Right lobe of liver (tissue), 6 donors: ENCODE measurements around the gene FRK. TPM values are rescaled to one million over a fixed set of nuclear protein-coding genes. Genes with fewer than 3 reads are reported as not detected.

Experiments
- ATAC-seq, 4 donors: fragments of 200-7000 bp; cut with Tn5 transposase; one replicate each; pipeline ENCODE4 v1.9.1; 2020; ENCODE audit warnings: mild to moderate bottlenecking in 4 of 4, moderate library complexity in 4 of 4
- DNase-seq, 3 donors: peaks; one replicate each; pipeline ENCODE4 v3.0.0-alpha.2; 2020
- H3K27ac ChIP-seq, 3 donors: fragments of 200-600 bp; one replicate each; pipeline ENCODE4 v1.8.0; 2022
- H3K27me3 ChIP-seq, 2 donors: fragments of 200-600 bp; one replicate each; pipeline ENCODE4 v1.8.0; 2022
- H3K36me3 ChIP-seq, 4 donors: fragments of 200-600 bp; sonication (generic) in 1 of 4; one replicate each; pipeline versions ENCODE4 v1.5.1 to v1.8.0; 2017 to 2022; ENCODE audit warnings: control low read depth in 1 of 4
- H3K4me1 ChIP-seq, 4 donors: fragments of 200-600 bp; sonication (generic) in 1 of 4; one replicate each; pipeline versions ENCODE4 v1.5.1 to v1.8.0; 2017 to 2022; ENCODE audit warnings: control low read depth in 1 of 4
- H3K4me3 ChIP-seq, 3 donors: fragments of 200-600 bp; one replicate each; pipeline ENCODE4 v1.8.0; 2022
- H3K9me3 ChIP-seq, 4 donors: fragments of 200-600 bp; sonication (generic) in 1 of 4; one replicate each; pipeline versions ENCODE4 v1.5.1 to v1.8.0; 2017 to 2022; ENCODE audit warnings: control low read depth in 1 of 4
- CTCF ChIP-seq, 4 donors: fragments of 200-600 bp in 3 of 4; fragments of 450-650 bp in 1 of 4; IDR thresholded peaks; one replicate each; pipeline versions ENCODE4 v1.5.1 to v1.8.0; 2016 to 2022; ENCODE audit warnings: antibody characterized with exemption in 4 of 4, mild to moderate bottlenecking in 2 of 4
- POLR2A ChIP-seq: fragments of 450-650 bp; IDR thresholded peaks from one replicate; pipeline ENCODE4 v1.6.1; 2017; ENCODE audit warnings: antibody characterized with exemption, mild to moderate bottlenecking
- WGBS: methylation state at CpG from one replicate; pipeline ENCODE4 v1.1.6; 2018; ENCODE audit warnings: low coverage, low lambda C conversion rate; ENCODE audit not compliant: insufficient coverage; ENCODE audit errors: missing lambda C conversion rate; 5-methylcytosine and 5-hydroxymethylcytosine counted together
- intact Hi-C, 2 donors: fragments of 100-400 bp; cut with DNase I; formaldehyde crosslinking; loops; one replicate each; pipeline versions ENCODE4 v1.11.2 to v1.14.1; 2022
- total RNA-seq, 6 experiments: library from RNA; depleted of rRNA in 2 of 6; stranded (reverse); fragments of >200 nt in 2 of 6; fragmentation: NEBNext Ultra II Directional in 3 of 6; extraction: Animal tissue kit (Norgen Biotek cat#: 25700) in 3 of 6; gene quantifications; one replicate each; pipeline versions ENCODE4 v1.1.0 to v1.2.4, GENCODE V29; 2016 to 2023
- donor health status: DM: no; HTN: yes; CAD: no.
- donor health status: DM: no; HTN: no; CAD: no.
- donor health status: DM: no; HTN: no; CAD: no.
- donor health status: DM: no; HTN: yes; CAD: no.
- donor health status: DM: no; HTN: yes; CAD: no.

Gene FRK
- total RNA-seq, 6 experiments from 2014 or later = 8.4 to 14.1 (median 11.9) TPM

GRCh38 chr6:115905471-115905870 is 155.2 kb downstream of the FRK start:
- Histone ChIP-seq H3K27ac (no peak overlapping the region), H3K27me3 (no peaks in the 10 kb centered on the region), H3K36me3 (no peaks in the 10 kb centered on the region), H3K9me3 (no peaks in the 10 kb centered on the region), H3K4me3 (no peak overlapping the region), H3K4me1 (no peaks in the 10 kb centered on the region)
- no peak for ATAC-seq
- intact Hi-C loops = no loop called here
- no peak for DNase-seq
- TF ChIP-seq CTCF (IDR thresholded peaks at IDR 0.05) = no peak
- no peak for TF ChIP-seq POLR2A
- 59% methylated on average over 5 of the region's 5 CpGs for WGBS

GRCh38 chr6:115902436-115902835 is 158.3 kb downstream of the FRK start:
- no peaks in the 10 kb centered on the region for H3K27me3 ChIP-seq
- ATAC-seq = no peak
- no peak overlapping the region for H3K27ac ChIP-seq
- WGBS = 79% methylated on average over 2 of the region's 2 CpGs
- DNase-seq = no peak
- no peaks in the 10 kb centered on the region for H3K4me1 ChIP-seq
- no peaks in the 10 kb centered on the region for H3K36me3 ChIP-seq
- H3K9me3 ChIP-seq = no peaks in the 10 kb centered on the region
- intact Hi-C loops = no loop called here
- TF ChIP-seq POLR2A = no peak
- TF ChIP-seq CTCF (IDR thresholded peaks at IDR 0.05) = no peak
- no peak overlapping the region for H3K4me3 ChIP-seq

GRCh38 chr6:115901896-115902295 is 158.8 kb downstream of the FRK start:
- TF ChIP-seq POLR2A = no peak
- TF ChIP-seq CTCF (IDR thresholded peaks at IDR 0.05) = no peak
- ATAC-seq = no peak
- Histone ChIP-seq H3K4me3 (no peak overlapping the region), H3K27me3 (no peaks in the 10 kb centered on the region), H3K27ac (no peak overlapping the region), H3K36me3 (no peaks in the 10 kb centered on the region), H3K9me3 (no peaks in the 10 kb centered on the region), H3K4me1 (no peaks in the 10 kb centered on the region)
- WGBS = 51% methylated on average over 2 of the region's 3 CpGs
- no peak for DNase-seq
- intact Hi-C loops = no loop called here

GRCh38 chr6:115899730-115900282 is 160.9 kb downstream of the FRK start:
- no peaks in the 10 kb centered on the region for H3K36me3 ChIP-seq
- no peak overlapping the region for H3K4me3 ChIP-seq
- DNase-seq (no peak), ATAC-seq (no peak)
- H3K9me3 ChIP-seq = no peaks in the 10 kb centered on the region
- no peaks in the 10 kb centered on the region for H3K27me3 ChIP-seq
- H3K27ac ChIP-seq = no peak overlapping the region
- intact Hi-C loops = no loop called here
- no peak for TF ChIP-seq POLR2A
- TF ChIP-seq CTCF (IDR thresholded peaks at IDR 0.05) = no peak
- peaks cover 0 to 15% (median 4%) of the 10 kb centered on the region in 4 donors for H3K4me1 ChIP-seq
- WGBS = 55% methylated on average over 4 of the region's 4 CpGs

GRCh38 chr6:115898246-115898645 is 162.4 kb downstream of the FRK start:
- no peak overlapping the region for H3K27ac ChIP-seq
- H3K4me3 ChIP-seq = no peak overlapping the region
- no peaks in the 10 kb centered on the region for H3K36me3 ChIP-seq
- ATAC-seq (no peak), DNase-seq (no peak)
- WGBS = 15% methylated on average over 1 of the region's 1 CpG
- intact Hi-C loops = no loop called here
- no peak for TF ChIP-seq POLR2A
- TF ChIP-seq CTCF (IDR thresholded peaks at IDR 0.05) = no peak
- peaks cover 0 to 27% (median 8%) of the 10 kb centered on the region in 4 donors for H3K4me1 ChIP-seq
- H3K9me3 ChIP-seq = no peaks in the 10 kb centered on the region
- no peaks in the 10 kb centered on the region for H3K27me3 ChIP-seq
